Esophagus (tissue), 2 donors: ENCODE data around the gene WHRN. TPM values are rescaled to one million over a fixed set of nuclear protein-coding genes. Genes with fewer than 3 reads are reported as not detected.

Experiments
- H3K27ac ChIP-seq, 2 donors: one replicate each; pipeline ENCODE4 v1.5.1; 2013; ENCODE audit warnings: low read depth in 2 of 2, mild to moderate bottlenecking in 2 of 2, inconsistent platforms in 1 of 2, low read length in 1 of 2, moderate library complexity in 1 of 2
- H3K27me3 ChIP-seq, 2 donors: one replicate each; pipeline ENCODE4 v1.6.1; 2013; ENCODE audit warnings: low read length in 2 of 2, control low read depth in 1 of 2, mild to moderate bottlenecking in 1 of 2; ENCODE audit not compliant: insufficient read depth in 2 of 2, control insufficient read depth in 1 of 2
- H3K36me3 ChIP-seq, 2 donors: one replicate each; pipeline ENCODE4 v1.6.1; 2013; ENCODE audit warnings: low read length in 1 of 2; ENCODE audit not compliant: control insufficient read depth in 2 of 2, insufficient read depth in 2 of 2
- H3K4me1 ChIP-seq, 2 donors: one replicate each; pipeline ENCODE4 v1.6.1; 2013; ENCODE audit warnings: low read length in 1 of 2; ENCODE audit not compliant: control insufficient read depth in 2 of 2, insufficient read depth in 2 of 2
- H3K4me3 ChIP-seq, 2 donors: one replicate each; pipeline ENCODE4 v1.5.1; 2013; ENCODE audit warnings: low read length in 2 of 2, mild to moderate bottlenecking in 2 of 2, low read depth in 1 of 2, moderate library complexity in 1 of 2
- H3K9me3 ChIP-seq, 2 donors: one replicate each; pipeline ENCODE4 v1.6.1; 2013; ENCODE audit warnings: mild to moderate bottlenecking in 2 of 2, low read depth in 1 of 2, low read length in 1 of 2, moderate library complexity in 1 of 2; ENCODE audit not compliant: control insufficient read depth in 2 of 2, insufficient read depth in 1 of 2
- WGBS, 2 donors: extraction: QIAGEN DNeasy Blood & Tissue Kit; methylation state at CpG; one replicate each; pipeline ENCODE4 v1.1.7; 2013; 5-methylcytosine and 5-hydroxymethylcytosine counted together
- polyA plus RNA-seq, 2 donors: library from polyadenylated mRNA; stranded (reverse); fragments of 200-250 nt; gene quantifications; one replicate each; pipeline ENCODE4 v1.2.3, GENCODE V29; 2013
- donor health status: healthy with polysubstance abuse.
- donor health status: Bipolar disorder and iron deficiency.

Gene WHRN
- polyA plus RNA-seq, 2 donors: 3.4 to 7.6 TPM

DNA sequence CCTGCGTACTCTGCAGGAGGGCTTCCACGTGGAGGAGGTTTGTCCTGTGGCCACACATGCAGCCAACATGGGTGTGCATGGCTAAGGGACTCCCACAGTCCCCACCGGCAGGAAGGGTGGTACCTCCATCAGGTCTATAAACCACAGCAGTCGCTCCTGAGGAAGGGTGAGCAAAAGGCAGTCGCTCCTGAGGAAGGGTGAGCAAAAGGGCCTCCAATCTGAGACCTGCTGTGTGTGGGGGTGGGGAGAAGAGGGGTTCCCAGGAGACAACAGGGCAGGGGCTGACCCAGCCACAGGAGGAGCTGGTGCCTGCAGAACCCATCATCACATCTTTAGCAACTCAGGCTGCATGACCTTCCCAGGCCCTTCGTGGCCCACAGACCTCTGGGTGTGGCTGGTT is 87.2 kb downstream of the WHRN start:
- Histone ChIP-seq H3K36me3 (no peaks in the 10 kb centered on the region), H3K27ac (no peak overlapping the region), H3K9me3 (no peaks in the 10 kb centered on the region), H3K4me3 (no peak overlapping the region), H3K27me3 (no peaks in the 10 kb centered on the region), H3K4me1 (no peaks in the 10 kb centered on the region)
- 80 to 88% methylated on average over 6 of the region's 6 CpGs for WGBS, 2 donors

DNA sequence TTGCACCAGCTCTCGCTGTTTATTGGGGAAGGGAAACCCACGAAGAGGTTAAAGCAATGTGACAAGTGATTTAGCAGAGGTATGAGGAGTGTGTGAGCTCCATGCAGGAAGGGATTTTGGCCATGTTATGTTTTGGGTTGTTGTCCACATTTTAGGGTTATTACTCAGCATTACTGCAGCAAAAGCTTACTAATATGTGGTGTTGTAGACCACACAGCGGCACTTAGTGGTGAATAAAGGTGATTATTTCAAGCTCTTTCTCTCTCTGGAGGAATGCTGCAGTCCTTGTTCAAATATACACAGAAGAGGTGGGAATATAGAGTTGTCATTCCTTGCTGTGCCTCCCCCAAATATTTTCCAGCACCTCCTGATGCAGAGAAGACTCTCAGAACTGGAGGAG is 87.8 kb downstream of the WHRN start:
- H3K36me3 ChIP-seq: no peaks in the 10 kb centered on the region
- H3K9me3 ChIP-seq: no peaks in the 10 kb centered on the region
- no peaks in the 10 kb centered on the region for H3K4me1 ChIP-seq
- H3K27me3 ChIP-seq: no peaks in the 10 kb centered on the region
- H3K4me3 ChIP-seq: no peak overlapping the region
- H3K27ac ChIP-seq: no peak overlapping the region
- 69 to 76% methylated on average over 3 of the region's 3 CpGs for WGBS, 2 donors

GRCh38 chr9:114416906-114417305 is 88.4 kb downstream of the WHRN start:
- WGBS, 2 donors: 83 to 91% methylated on average over 2 of the region's 2 CpGs
- Histone ChIP-seq H3K27me3 (no peaks in the 10 kb centered on the region), H3K4me1 (no peaks in the 10 kb centered on the region), H3K27ac (no peak overlapping the region), H3K4me3 (no peak overlapping the region), H3K36me3 (no peaks in the 10 kb centered on the region), H3K9me3 (no peaks in the 10 kb centered on the region)

DNA sequence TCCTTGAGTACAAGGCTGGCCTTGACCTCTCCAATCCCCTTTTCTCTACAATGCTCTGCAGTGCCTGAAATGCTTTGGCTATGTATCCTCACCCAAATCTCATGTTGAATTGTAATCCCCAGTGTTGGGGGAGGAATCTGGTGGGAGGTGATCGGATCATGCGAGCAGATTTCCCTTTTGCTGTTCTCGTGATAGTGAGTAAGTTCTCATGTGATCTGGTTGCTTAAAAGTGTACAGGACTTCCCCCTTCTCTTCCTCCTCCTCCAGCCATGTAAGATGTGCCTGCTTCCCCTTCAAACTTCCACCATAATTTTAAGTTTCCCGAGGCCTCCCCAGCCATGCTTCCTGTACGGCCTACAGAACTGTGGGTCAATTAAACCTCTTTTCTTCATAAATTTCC is 89.0 kb downstream of the WHRN start:
- 74 to 81% methylated on average over 5 of the region's 5 CpGs for WGBS, 2 donors
- Histone ChIP-seq H3K9me3 (no peaks in the 10 kb centered on the region), H3K27ac (no peak overlapping the region)

GRCh38 chr9:114414346-114414745 is 90.9 kb downstream of the WHRN start:
- Histone ChIP-seq H3K27ac (no peak overlapping the region), H3K4me3 (no peak overlapping the region), H3K4me1 (peaks cover 0 to 3% of the 10 kb centered on the region in 2 donors), H3K9me3 (no peaks in the 10 kb centered on the region), H3K36me3 (no peaks in the 10 kb centered on the region), H3K27me3 (no peaks in the 10 kb centered on the region)
- WGBS, 2 donors: 63 to 65% methylated on average over 2 of the region's 2 CpGs

More for the DNA sequence above, 89.0 kb downstream of the WHRN start:
- Histone ChIP-seq H3K36me3 (no peaks in the 10 kb centered on the region), H3K4me1 (peaks cover 0 to under 1% of the 10 kb centered on the region in 2 donors), H3K27me3 (no peaks in the 10 kb centered on the region), H3K4me3 (no peak overlapping the region)

GRCh38 chr9:114413861-114414301 is 91.4 kb downstream of the WHRN start:
- H3K27me3 ChIP-seq: no peaks in the 10 kb centered on the region
- H3K4me3 ChIP-seq: no peak overlapping the region
- no peak overlapping the region for H3K27ac ChIP-seq
- no peaks in the 10 kb centered on the region for H3K9me3 ChIP-seq
- no peaks in the 10 kb centered on the region for H3K36me3 ChIP-seq
- H3K4me1 ChIP-seq: peaks cover 0 to 3% of the 10 kb centered on the region in 2 donors
- 64 to 69% methylated on average over 5 of the region's 5 CpGs for WGBS, 2 donors

DNA sequence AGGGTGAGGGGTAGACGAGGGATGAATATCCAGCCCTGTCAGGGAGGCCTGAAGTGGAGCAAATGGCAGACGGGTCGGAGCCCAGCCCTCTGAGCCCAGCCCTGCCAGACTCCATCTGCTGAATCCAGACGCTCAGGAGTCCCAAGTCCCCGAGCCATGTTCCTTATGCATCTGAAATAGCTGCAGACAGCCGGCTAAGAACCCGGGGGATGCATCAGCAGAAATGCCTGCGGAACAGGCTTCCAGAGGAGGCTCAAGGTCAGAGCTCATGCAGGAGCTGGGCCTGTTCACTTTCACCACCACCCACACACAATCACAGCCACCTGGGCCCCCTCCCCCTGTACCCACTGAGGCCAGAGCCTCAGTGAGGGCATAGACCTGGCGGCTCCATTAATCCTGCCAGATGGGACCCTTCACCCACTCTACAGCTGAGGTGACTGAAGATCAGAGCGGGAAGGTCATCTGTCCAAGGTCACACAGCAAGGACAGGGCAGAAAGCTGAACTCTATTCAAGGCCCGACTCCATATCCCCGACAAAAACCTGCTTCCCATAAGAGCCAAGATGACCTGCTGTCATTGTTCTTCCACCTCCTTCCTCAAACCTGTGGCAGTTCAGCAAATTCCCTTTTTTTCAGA is 93.1 kb downstream of the WHRN start:
- Histone ChIP-seq H3K9me3 (no peaks in the 10 kb centered on the region), H3K36me3 (no peaks in the 10 kb centered on the region), H3K4me3 (no peak overlapping the region), H3K4me1 (peaks cover 0 to 3% of the 10 kb centered on the region in 2 donors), H3K27ac (no peak overlapping the region), H3K27me3 (no peaks in the 10 kb centered on the region)
- 89 to 92% methylated on average over 12 of the region's 12 CpGs for WGBS, 2 donors

DNA sequence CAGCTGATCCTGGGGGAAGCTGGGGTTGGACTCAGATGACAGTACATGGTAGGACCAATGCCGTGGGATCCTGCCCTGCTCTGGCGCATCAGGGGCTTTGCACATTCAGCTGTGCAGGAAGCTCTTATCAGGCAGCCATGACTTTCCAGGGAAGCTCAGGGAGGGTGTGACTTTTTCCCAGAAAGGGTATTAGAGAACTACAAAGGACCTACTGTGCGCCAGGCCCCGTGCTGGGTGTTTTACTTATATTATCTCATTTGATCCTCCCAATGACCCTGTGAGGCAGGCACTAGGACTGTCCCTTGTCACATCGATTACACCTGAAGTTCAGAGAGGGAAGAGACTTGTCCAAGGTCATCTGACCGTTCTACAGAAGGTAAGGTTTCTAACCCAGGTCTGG is 93.8 kb downstream of the WHRN start:
- H3K4me3 ChIP-seq: no peak overlapping the region
- 88% methylated on average over 6 of the region's 6 CpGs for WGBS, 2 donors
- H3K27me3 ChIP-seq: no peaks in the 10 kb centered on the region
- peaks cover 0 to 3% of the 10 kb centered on the region in 2 donors for H3K4me1 ChIP-seq
- H3K36me3 ChIP-seq: peaks cover 0 to 1% of the 10 kb centered on the region in 2 donors
- H3K9me3 ChIP-seq: no peaks in the 10 kb centered on the region
- H3K27ac ChIP-seq: peak overlapping the region in 1 of 2 donors; percentile 26

DNA sequence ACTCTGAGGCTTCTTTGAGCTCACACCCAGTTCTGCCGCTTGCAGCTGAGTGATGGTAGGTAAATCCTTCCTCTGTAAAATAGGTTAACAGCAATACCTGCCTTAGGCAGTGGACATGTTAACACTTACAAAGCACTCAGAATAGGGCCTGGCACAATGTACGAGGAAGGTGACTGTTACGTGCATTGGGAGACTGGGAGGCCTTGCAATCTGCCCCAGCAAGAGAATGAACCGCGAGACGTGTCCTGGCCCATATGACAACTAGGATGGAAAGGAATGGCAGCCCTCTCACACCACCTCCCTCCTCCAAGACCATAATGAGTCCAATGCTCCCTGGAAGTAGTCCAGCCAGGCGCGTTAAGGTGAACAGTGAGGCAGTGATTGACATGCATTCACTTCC is 94.4 kb downstream of the WHRN start:
- WGBS, 2 donors: 59 to 69% methylated on average over 8 of the region's 8 CpGs
- Histone ChIP-seq H3K27me3 (no peaks in the 10 kb centered on the region), H3K27ac (no peak overlapping the region), H3K4me1 (peaks cover 0 to 3% of the 10 kb centered on the region in 2 donors), H3K36me3 (peaks cover 0 to 3% of the 10 kb centered on the region in 2 donors), H3K9me3 (no peaks in the 10 kb centered on the region), H3K4me3 (no peak overlapping the region)

DNA sequence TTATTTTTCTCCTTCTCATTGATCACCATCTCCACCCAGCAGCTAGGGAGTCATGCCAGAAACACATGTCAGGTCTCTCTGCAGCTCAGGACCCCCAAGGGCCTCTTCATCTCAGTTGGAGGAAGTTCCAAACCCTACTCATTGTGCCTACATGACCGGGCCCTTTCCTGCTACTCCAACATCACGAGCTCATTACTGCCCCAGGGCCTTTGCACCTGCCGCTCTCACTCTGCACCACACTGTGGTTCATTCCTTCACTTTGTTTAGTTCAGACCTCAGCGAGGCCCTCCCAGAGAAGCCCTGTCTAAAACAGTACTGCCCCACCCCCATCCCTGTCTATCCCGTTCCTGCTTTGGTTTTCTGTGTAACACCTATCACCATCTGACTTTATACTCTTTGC is 95.4 kb downstream of the WHRN start:
- Histone ChIP-seq H3K9me3 (no peaks in the 10 kb centered on the region), H3K27me3 (no peaks in the 10 kb centered on the region), H3K4me1 (peaks cover 0 to 3% of the 10 kb centered on the region in 2 donors), H3K36me3 (peaks cover 0 to 3% of the 10 kb centered on the region in 2 donors), H3K27ac (no peak overlapping the region), H3K4me3 (no peak overlapping the region)
- WGBS, 2 donors: 65% methylated on average over 5 of the region's 5 CpGs
